Bronchial epithelial cell (primary cell): ENCODE measurements around the gene INSR. TPM values are rescaled to one million over a fixed set of nuclear protein-coding genes. Genes with fewer than 3 reads are reported as not detected.

ENCODE experiments used
- DNase-seq: peaks from one replicate; pipeline ENCODE4 v3.0.0-alpha.2; 2010; ENCODE audit warnings: low read depth
- FAIRE-seq: peaks from 2 replicates; lab custom pipeline; 2011; peaks lifted over from hg19 to GRCh38; lab: Jason Lieb, UNC
- H3K27me3 ChIP-seq: 2 replicates; pipeline ENCODE4 v1.5.1; 2011; ENCODE audit warnings: low read length; ENCODE audit not compliant: control insufficient read depth, insufficient read depth
- H3K36me3 ChIP-seq: 2 replicates; pipeline ENCODE4 v1.5.1; 2011; ENCODE audit warnings: low read length; ENCODE audit not compliant: control insufficient read depth, insufficient read depth
- H3K4me3 ChIP-seq: 2 replicates; pipeline ENCODE4 v1.5.1; 2011; ENCODE audit warnings: mild to moderate bottlenecking, low read depth, low read length, control low read depth
- total RNA-seq: library from RNA; depleted of rRNA; stranded (reverse); fragments of >200 nt; gene quantifications from 2 replicates; pipeline ENCODE4 v1.2.1, GENCODE V29; 2014
- TF ChIP-seq, protein P1 (sequence below): IDR thresholded peaks from 2 replicates; pipeline ENCODE4 v1.5.1; 2011; ENCODE audit warnings: mild to moderate bottlenecking, moderate library complexity, low read length, control low read depth, inconsistent platforms; ENCODE audit not compliant: insufficient read depth, severe bottlenecking

The INSR gene
- total RNA-seq, 1 donor from 2014 or later, result 6.1 TPM

DNA sequence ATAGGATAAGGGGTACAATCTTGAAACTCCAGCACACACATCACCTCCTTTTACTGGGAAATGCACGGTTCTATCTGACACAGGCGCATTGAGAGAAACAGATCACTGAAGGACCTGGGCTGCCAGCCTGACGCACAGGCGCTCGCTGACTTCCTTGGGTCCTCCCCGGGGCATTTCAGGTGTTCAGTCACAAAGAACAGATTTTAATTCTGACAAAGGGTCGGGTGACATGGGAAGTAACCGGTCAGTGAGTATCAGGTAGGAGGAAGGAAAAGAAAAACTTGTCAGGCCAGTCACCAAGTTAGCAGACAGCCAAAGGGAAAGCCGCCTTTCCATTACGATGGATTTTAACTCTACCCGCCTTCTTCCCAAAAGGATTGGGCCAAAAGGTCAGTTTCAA lies 39.6 kb downstream of the INSR start:
- FAIRE-seq (no peak), DNase-seq (no peak)
- Histone ChIP-seq H3K36me3 (no peaks in the 10 kb centered on the region), H3K27me3 (no peaks in the 10 kb centered on the region), H3K4me3 (no peak overlapping the region)
- TF ChIP-seq, protein P1, sequence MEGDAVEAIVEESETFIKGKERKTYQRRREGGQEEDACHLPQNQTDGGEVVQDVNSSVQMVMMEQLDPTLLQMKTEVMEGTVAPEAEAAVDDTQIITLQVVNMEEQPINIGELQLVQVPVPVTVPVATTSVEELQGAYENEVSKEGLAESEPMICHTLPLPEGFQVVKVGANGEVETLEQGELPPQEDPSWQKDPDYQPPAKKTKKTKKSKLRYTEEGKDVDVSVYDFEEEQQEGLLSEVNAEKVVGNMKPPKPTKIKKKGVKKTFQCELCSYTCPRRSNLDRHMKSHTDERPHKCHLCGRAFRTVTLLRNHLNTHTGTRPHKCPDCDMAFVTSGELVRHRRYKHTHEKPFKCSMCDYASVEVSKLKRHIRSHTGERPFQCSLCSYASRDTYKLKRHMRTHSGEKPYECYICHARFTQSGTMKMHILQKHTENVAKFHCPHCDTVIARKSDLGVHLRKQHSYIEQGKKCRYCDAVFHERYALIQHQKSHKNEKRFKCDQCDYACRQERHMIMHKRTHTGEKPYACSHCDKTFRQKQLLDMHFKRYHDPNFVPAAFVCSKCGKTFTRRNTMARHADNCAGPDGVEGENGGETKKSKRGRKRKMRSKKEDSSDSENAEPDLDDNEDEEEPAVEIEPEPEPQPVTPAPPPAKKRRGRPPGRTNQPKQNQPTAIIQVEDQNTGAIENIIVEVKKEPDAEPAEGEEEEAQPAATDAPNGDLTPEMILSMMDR, result no peak

DNA sequence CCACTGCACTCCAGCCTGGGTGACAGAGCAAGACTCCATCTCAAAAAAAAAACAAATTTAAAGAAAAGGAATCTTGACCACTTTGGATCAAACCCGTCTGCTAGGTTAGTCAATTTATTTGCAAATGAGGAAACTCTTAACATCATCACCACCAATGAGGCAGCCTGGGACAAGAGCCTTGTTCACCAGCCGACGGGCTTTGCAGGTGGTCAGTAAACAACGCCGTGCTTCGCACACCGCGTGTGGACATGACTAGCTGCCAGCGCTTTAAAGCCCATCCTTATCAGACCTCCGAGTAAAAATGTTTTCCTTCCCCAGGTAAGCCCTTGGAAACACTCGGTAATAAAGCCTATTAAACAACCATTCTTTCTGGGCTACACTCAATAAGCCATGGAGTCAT lies 41.9 kb downstream of the INSR start:
- TF ChIP-seq, protein P1, result no peak
- DNase-seq (no peak), FAIRE-seq (no peak)
- H3K36me3 ChIP-seq, result no peaks in the 10 kb centered on the region
- H3K4me3 ChIP-seq, result no peak overlapping the region
- H3K27me3 ChIP-seq, result no peaks in the 10 kb centered on the region

DNA sequence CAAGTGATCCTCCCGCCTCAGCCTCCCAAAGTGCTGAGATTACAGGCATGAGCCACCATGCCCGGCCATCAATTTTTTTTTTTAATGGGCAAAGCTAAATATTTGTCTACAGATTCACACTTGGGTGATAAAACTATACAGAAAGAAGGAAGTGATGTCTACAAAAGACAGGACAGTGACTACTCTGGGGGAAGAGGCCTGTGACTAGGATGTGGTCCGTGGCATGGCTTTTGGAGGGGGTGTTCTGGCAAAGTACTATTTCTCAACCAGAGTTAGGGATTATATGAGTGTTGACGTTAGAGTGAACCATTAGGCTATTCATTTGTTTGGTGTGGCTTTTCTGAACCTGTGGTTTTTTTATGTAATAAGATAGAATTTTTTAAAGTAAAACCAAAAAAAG lies 42.7 kb downstream of the INSR start:
- no peaks in the 10 kb centered on the region for H3K27me3 ChIP-seq
- TF ChIP-seq, protein P1, result no peak
- no peaks in the 10 kb centered on the region for H3K36me3 ChIP-seq
- FAIRE-seq (no peak), DNase-seq (no peak)
- no peak overlapping the region for H3K4me3 ChIP-seq

DNA sequence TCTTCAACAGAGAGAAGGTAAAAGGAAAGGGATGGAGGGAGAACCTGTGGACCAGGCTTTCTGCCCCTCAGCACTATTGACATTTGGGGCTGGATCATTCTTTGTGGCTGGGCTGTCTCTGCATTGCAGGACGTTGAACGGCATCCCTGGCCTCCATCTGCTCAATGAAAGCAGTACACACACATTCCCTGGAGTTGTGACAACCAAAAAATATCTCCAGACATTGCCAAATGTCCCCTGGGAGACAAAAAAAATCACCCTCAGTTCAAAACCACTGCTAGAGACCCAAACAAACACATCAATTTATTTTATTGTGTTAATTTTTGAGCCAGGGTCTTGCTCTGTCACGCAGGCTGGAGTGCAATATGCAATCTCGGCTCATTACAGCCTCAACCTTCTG lies 43.3 kb downstream of the INSR start:
- TF ChIP-seq, protein P1, result no peak
- Histone ChIP-seq H3K27me3 (no peaks in the 10 kb centered on the region), H3K36me3 (no peaks in the 10 kb centered on the region), H3K4me3 (no peak overlapping the region)
- no peak for DNase-seq
- FAIRE-seq, result no peak

DNA sequence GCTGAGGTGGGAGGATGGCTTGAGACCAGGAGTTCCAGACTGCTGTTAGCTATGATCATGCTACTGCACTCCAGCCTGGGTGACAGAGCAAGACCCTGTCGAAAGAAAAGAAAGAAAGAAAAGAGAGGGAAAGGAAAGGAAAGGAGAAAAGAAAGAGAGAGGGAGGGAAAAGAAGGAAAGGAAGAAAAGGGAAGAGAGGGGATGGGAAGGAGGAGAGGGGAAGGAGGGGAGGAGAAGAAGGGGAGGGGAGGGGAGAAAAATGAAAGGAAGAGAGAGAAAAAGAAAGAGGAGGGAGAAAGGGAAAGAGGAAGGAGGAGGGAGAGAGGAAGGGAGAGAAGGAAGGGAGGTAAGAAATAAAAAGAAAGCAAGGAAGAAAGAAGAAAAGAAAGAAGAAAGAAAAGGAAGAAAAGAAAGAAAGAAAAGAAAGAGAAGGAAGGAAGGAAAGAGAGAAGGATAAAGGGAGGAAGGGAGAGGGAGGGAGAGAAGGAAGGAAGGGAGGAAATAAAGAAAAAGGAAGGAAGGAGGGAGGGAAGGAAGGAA lies 44.1 kb downstream of the INSR start:
- DNase-seq (no peak), FAIRE-seq (no peak)
- no peak overlapping the region for H3K4me3 ChIP-seq
- TF ChIP-seq, protein P1, result no peak
- H3K36me3 ChIP-seq, result no peaks in the 10 kb centered on the region
- H3K27me3 ChIP-seq, result no peaks in the 10 kb centered on the region

DNA sequence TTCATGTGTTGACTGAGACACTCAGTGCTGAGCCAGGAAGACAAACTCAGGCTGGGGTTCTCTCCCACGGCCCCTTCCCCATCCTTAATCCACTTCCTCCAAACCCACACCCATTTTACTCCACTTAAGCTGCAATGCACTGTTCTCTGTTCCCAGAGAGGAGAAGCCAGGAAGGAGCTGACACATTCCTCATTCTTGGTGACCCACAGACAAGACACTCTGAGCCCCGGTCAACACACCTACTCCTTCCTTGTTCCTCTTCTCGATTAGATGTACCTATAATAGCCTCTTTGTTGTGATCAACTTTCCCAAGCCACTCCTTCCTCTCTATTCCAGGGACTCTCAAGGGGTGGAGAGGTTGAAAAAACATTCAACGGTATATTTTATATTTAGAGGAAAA lies 47.1 kb downstream of the INSR start:
- TF ChIP-seq, protein P1, result no peak
- no peaks in the 10 kb centered on the region for H3K36me3 ChIP-seq
- H3K4me3 ChIP-seq, result no peak overlapping the region
- FAIRE-seq, result no peak
- DNase-seq, result no peak
- H3K27me3 ChIP-seq, result no peaks in the 10 kb centered on the region
